ENCODE data around the gene SERHL2.
"Not testable (repeated sequence)": the region's sequence is repeated elsewhere in the genome, so short reads cannot be mapped to it uniquely, and the experiment has no call there.

SERHL2 gene, protein sequence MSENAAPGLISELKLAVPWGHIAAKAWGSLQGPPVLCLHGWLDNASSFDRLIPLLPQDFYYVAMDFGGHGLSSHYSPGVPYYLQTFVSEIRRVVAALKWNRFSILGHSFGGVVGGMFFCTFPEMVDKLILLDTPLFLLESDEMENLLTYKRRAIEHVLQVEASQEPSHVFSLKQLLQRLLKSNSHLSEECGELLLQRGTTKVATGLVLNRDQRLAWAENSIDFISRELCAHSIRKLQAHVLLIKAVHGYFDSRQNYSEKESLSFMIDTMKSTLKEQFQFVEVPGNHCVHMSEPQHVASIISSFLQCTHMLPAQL

DNA sequence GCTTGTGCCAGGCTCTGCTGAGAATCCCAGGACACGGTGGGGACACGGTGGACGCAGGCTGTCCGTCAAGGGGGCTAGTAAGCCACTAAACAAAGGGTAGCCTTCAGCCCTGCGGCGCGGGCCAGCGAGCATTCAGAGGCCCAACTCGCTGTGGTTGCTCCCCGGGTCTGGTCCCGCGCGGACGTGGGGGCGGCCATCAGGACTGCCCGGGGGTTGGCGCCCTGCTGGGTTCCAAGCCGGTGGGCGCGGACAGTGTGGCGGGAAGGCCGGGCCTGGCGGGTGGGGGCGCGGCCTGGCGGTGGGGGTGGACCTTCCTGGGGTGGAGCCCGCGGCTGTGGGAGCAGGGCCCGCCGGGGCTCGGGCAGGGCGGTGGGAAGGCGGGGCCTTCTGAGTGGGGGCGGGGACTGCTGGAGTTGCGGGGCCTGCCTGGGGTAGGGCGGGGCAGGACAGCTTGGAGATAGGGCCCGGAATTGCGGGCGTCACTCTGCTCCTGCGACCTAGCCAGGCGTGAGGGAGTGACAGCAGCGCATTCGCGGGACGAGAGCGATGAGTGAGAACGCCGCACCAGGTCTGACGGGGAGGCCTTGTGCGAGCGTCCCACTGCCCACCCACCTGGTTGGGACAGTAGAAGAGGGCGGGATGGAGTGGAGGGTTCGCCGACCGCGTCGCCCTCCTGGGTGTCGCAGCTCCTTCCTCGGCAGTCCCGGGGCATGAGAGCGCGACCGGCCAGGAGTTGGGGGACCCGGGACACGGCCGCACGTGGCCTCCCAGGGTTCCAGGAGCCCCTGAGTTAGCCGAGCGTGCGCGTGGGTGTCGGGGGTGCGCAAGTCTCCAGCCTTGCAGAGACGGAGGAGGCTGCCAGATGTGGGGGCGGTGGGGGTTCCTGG is at the start of gene SERHL2:
TSS of gene SERHL2 (plus strand) at position 482 of the 887 bp plus-strand sequence. CDS start at position 547, 65 bp downstream.
- peak; percentile 97 for DNase-seq

DNA sequence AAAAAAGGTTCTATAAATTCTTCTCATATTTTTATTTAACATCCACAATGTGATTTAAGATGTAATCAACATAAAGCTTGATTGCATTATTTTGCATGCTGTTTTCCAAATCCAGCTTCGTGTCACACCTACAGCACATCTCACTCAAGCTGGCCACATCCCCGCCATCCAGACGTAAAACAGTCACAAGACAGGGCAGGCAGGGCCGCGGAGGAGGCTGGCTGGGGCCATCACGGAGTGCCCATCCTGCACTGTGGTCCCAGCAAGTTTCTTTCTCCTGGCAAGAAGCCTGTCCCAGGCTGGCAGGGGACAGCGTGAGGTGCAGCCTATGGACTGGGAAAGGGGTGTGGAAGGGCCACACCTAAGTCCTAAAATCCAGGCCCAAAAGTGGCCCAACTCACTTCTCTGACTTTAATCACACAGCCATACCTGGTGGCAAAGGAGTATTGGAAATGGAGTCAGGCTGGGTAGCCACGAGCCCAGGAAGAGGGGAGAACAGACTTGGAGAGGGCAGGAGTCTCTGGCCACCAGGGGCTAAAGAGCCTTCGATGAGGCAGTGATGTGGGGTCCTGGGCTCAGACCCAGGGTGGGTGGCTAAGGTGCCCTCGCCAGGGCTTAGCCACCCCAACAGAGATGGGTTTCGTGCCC is 45.3 kb upstream of the SERHL2 start:
- not testable (repeated sequence) for DNase-seq

DNA sequence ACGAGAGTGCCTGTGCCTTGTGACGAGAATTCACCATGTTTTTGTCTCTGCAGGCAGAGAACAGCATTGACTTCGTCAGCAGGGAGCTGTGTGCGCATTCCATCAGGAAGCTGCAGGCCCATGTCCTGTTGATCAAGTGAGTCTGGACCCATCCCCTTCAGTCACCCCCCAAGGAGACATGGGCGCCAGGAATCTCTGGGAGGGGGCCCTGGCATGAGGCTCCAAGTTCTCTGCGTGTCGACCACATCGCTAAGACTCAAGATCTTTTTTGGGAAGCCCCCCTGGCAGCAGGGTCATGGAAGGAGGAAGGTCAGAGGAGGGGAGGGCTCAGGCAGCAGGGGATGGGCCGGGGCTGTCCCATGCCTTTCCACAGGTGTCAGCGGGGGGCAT is 44.8 kb upstream of the SERHL2 start:
- not testable (repeated sequence) for DNase-seq

DNA sequence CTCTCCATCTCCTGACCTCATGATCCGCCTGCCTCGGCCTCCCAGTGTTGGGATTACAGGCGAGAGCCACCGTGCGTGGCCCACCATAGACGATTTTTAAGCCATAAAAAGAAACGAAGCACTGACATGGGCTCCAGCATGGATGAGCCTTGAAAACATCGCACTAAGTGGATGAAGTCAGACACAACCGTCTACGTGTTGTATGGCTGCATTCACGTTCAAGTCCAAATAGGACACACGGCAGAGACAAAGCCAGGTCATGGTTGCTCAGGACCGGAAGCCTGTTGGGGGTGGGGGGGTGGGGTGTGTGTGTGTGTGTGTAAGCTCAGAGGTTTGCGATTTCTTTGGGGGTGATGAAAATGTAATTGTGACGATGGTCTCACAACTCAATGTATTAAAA is 44.2 kb upstream of the SERHL2 start:
- DNase-seq: no peak

DNA sequence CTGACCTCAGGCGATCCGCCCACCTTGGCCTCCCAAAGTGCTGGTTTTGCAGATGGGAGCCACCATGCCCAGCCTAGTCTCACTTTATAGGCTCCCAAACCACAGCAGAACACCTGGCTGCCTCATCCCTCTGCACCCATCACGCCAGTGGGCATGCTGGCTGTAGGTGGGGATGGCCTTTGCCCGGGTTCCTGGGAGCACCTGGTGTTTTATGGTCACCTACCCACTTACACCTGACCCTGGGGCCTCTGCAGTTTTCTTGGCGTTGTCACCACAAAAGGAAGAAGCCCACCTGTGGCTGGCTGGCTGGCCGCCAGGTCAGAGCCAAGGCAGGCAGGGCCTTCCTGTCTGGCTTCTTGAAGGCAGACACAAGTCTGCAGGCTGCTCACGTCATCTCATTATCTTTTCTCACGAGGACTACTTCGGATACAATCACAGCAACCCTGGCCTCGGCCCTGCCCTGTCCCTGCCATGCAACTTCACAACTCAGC is 42.3 kb upstream of the SERHL2 start:
- no peak for DNase-seq

DNA sequence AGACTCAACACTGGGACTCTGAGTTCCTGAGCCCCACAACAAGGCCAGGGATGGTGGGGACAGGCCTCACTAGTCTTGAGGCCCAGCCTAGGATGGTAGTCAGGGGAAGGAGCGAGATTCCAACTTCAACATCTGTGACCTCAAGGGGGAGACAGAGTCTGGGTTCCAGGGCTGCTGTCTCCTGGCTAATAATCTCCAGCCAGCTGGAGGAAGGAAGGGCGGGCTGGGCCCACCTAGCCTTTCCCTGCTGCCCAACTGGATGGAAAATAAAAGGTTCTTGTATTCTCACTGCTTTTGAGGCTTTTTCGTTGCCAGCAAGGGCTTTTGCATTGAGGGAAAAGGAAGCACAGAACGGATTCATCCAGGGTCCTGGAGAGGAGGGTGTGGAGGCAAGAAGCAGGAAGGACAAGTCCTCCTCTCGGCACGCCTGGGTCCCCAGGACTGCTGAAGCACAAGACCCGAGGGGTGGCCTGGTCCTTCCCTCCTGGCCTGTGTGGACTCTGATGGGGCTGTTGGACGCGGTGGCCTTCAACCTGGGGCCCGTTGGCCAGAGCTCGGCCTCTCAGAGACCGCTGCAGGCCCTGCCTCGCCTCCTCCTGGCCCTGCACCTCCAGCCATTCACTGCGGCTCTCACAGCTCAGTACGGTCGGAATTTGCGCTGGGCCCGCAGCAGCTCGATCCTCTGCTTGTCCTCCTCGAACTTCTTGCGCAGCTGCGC is 41.3 kb upstream of the SERHL2 start:
- DNase-seq: peak; percentile 44

DNA sequence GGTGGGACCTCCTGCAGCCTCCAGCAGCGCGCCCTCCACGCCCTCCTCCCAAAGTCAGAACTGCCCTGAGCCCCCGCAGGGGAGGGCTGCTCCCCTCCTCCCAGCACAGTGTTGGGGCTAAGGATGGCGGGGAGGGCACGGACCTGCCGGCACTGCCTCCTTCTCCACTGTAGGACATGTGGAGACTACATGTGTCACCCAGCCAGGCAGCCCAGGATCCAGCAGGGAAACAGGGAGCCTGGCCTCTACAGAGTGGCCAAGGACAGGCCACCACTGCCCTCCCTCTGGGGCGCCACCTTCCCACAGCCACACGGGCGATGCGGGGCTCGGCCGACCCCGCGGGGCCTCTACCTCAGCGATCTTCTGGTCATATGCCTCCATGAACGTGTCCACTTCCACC is 39.4 kb upstream of the SERHL2 start:
- DNase-seq: not testable (repeated sequence)

DNA sequence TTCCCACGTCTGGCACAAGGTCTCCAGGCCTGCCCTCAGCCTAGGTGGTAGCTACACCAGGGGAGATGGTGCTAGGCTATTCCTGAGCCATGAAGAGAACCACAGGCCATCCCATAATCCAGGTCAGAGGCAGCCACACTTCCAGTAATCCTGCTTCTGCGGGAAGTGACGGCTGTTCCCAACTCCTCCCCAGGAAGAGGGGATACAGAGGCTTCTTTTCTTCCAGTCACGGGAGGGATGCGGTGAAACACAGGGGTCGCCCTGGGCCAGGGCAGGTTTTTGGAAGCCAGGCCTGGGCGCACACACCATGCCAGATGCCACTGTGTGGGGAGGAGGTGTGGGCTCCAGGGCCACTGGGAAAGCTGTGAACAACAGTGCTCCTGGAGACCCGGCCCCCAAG is 38.5 kb upstream of the SERHL2 start:
- DNase-seq: not testable (repeated sequence)

DNA sequence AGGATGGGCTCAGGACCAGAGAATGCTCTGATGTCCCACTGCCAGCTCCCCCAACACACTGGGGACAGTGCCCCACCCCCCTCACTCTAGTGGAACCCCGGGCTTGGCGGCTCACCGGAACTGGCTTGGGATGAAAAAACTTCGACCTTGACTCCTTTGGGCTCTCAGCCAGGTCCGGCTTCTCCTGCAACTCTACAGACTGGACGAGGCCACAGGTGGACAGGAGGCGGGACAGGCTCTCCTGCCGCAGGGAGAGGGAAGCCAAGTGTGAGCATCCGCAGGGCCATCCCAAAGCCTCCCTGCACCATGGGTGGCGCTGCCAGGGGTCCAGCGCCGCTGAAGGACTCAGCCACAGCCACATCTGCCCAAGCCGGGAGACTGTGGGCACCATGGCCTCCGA is 37.9 kb upstream of the SERHL2 start:
- no peak for DNase-seq

DNA sequence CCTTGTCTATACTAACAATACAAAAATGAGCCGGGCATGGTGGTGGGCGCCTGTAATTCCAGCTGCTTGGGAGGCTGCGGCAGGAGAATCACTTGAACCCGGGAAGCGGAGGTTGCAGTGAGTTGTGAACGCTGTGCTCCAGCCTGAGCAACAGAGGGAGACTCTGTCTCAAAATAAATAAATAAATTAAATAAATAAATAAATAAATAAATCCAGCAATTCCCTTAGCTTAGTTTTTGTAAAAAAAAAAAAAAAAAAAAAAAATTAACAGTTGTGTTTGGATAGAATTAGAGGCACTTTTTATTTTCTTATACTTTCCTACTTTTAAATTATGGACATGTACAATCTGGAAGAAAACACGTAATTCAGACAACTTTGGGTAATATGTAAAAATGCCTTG is 36.7 kb upstream of the SERHL2 start:
- not testable (repeated sequence) for DNase-seq

DNA sequence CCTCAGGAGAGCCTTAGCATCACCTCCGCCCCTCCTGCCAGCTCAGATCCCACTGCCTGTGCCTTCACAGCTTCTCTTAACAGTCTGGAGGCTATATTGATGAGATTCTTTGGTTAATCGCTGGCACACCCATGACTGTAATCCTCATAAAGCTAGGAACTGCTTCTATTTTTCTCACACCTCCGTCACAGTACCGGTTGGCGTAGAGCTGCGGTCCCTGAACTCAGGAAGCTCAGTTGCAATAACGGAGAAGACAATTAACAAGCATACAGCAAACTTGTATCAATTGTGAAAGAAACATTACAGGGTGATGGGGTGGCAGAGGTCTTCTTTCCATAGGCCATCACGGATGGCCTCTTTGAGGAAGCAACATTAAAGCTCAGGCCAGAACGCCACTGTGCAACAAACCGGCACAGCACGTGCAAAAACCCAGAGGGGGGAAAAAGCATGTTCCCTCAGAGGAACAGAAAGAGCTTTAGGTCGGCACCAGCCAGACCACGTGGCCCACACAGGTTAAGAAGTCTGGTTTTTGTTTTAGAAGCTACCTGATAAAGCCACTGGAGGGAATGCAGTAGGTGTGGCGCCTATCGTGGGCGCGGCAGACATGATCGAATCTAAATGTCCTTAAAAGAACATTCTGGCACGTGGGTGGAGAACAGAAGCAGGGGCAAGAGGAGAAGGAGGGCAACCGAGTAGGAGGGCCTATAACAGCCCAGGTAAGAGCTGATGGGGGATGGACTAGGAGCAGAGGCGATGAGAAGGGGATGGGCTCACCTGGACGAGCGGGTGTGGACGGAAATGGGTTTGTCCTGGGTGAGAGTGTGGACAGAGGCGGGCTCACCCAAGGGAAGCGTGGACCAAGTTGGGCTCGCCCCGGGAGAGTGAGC is 34.9 kb upstream of the SERHL2 start:
- not testable (repeated sequence) for DNase-seq

DNA sequence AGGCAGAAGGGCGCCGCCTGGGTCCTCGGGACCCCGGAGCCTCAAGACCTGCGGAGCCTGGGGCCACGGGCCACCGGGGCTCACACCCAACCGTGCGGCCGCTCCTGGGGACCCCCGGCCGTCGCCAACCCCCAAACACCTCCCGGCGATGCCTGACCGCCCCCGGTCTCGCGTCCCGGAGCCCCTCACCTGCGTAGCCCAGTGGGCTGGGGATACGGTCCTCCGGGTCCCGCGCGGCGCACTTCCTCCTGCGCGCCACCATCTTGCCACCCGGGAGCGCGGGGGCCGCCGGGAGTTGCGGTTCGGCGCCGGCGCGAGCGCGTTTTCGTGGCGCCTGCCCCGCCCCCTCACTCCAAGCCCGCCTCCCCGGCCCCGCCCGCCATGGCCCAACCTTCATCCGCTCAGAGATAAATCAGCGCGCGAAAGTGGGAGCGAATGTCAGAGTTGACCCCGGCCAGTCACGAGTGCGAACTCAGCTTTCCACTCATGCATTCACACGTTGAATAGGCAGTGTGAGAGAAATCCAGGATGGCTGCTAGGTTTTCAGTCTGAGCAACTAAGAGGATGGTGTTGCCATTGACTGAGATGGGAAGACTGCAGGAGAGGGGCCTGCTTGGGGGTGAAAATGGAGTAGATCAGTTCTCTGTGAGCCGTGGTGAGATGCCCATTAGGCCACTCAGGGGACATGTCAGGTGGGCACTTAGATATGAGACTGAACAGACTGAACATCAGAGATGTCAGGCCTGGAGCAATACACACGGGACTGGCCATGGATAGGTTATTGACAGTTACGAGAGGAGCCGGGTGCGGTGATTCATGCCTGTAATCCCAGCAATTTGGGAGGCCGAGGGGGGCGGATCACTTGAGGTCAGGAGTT is 34.0 kb upstream of the SERHL2 start, which contains the start of gene RRP7A:
TSS of gene RRP7A (minus strand) at position 272 of the 877 bp plus-strand sequence. CDS start at position 262, 10 bp downstream.
- peak; percentile 95 for DNase-seq

DNA sequence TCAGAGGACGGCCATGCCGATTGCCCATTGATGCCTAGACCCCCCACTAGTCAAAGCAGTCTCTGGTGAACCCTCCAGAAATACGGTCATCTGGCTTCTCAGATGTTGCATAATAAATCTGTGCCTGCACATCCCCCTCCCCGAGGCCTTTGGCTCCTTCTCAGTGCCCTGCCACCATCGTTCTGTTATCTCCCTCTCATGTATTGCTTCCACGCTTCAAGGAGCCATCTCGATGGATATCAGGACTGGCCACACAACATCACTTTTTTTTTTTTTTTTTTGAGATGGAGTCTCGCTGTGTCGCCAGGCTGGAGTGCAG is 32.6 kb upstream of the SERHL2 start:
- DNase-seq: no peak

DNA sequence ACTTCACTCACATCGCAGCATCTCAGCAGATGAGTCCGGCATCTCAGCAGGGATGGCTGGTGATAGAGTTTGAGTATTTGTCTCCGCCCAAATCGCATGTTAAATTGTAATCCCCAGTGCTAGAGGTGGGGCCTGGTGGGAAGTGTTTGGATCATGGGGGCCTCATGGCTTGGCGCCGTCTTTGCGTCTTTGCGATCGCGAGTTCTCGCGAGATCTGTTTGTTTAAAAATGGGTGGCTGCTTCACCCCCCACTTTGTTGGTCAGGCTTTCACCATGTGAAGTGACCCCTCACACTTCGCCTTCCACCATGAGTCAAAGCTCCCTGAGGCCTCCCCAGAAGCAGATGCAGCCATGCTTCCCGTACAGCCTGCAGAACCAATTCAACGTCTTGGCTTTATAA is 31.2 kb upstream of the SERHL2 start:
- DNase-seq: no peak

DNA sequence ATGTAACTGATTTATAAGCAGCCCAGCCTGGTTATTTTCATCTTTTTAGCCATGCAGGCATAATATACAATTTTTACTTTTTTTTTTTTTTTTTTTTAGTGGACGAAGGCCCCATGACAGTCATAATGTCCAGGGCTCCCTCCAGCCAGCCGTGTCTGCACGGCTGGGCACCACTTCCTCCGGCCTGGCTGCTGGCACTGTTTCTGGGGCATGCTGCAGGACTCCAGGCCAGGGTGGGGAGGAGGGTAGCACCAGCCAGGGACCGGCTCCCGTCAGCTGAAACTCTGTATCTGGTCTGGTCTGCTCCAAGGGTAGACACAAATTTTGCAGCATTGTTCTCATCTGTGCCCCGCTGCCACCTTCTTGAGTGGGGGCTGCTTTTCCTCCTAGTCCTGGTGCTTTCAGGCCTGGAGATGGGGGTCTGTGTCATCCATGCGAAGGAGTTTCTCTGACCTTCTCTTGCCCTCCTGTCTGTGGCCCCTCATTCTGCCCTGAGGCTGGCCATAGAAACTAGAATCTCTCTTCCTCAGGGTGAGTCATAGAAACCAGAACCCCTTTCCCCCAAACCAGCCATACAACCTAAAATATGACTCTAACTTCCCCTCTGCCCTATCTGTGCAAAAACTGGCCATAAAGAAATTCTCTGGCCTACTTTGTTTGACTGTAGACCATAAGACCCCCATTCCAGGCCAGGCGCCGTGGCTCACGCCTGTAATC is 25.0 kb upstream of the SERHL2 start:
- no peak for DNase-seq

DNA sequence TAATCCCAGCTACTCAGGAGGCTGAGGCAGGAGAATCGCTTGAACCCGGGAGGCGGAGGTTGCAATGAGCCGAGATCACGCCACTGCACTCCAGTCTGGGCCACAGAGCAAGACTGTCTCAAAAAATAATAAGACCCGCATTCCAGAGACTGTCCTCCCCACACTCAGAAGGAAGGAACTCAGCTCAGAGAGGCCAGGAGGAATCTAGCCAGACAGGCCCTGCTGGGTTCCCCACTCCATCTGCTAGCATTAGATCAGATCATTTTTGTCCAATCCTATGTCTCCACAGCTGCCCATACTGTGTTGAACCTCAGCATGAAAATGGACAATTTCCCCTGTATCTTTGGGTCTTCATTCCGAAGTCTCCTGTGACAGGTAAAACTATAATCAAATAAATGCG is 24.3 kb upstream of the SERHL2 start:
- not testable (repeated sequence) for DNase-seq

DNA sequence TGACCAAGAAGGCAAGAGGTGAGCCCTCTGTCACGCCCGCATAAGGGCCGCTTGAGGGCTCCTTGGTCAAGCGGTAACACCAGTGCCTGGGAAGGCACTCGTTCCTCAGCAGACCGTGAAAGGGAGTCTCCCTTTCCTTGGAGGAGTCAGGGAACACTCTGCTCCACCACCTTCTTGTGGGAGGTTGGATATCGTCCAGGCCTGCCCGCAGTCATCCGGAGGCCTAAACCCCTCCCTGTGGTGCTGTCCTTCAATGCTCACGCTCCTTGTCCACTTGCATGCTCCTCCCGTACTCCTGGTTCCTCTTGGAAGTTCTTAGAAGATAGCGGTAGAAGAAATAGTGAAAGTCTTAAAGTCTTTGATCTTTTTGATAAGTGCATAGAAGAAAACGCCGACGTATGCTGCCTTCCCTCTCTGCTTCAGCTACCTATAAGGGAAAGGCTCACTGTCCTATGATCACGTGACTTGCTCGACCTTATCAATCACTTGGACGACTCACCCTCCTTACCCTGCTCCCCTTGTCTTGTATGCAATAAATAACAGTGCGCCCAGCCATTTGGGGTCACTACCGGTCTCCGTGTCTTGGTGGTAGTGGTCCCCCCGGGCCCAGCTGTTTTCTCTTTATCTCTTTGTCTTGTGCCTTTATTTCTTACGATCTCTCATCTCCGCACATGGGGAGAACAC is 22.2 kb upstream of the SERHL2 start:
- DNase-seq: not testable (repeated sequence)

DNA sequence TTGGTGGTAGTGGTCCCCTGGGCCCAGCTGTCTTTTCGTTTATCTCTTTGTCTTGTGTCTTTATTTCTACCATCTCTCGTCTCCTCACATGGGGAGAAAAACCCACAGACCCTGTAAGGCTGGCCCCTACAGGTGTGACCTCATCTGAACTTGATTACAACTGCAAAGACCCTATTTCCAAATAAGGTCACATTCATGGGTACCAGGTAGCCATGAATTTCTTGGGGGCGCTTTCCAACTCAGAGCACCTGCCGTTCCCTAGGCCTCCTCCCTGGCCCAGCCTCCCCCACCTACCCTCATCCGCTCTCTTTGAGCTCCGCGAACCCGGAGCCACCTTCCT is 20.1 kb upstream of the SERHL2 start:
- DNase-seq: no peak

DNA sequence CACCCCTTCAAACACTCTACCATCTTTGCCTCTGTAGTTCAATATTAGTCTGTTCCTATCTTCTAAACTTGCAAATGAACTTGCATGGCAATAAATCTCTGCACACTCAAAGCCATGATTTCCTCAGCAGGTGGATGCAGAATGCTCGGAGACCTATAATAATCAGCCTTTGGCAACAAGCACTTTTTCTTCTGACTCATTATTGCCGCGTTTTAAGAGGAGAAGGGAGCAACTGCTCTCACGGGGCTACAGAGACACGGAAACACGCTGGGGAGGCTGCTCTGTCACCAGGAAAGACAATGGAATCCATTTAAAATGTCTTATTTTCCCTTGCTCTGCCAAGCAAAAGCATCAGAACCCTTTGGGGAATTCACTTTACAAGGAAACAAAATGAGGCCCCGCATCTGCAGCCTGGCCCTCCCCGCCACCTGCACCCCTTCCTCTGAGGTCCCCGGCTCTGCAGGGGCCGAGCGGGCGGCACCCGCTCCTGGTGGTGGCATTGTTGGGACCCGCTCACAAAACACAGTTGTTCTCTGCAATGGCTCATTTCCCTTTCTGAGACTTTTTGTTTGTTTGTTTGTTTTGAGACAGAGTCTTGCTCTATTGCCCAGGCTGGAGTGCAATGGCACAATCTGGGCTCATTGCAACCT is 18.5 kb upstream of the SERHL2 start:
- DNase-seq: not testable (repeated sequence)

All from hematopoietic multipotent progenitor cell treated with erythropoietin and hydrocortisone succinate and interleukin-3 and kit ligand, for 4 days (in vitro differentiated cells).